Measurements from ENCODE around the gene HOXB5.

GRCh38 chr17:48640858-48641180, 47.2 kb upstream of the HOXB5 start:
- TF ChIP-seq POLR2AphosphoS5 (IDR thresholded peaks at IDR 0.05): no peak
- no peak for TF ChIP-seq CTCF (IDR thresholded peaks at IDR 0.05)
- TF ChIP-seq POLR2A (IDR thresholded peaks at IDR 0.05): no peak

Measured in gastroesophageal sphincter (tissue), 3 donors.